GM19025 (cell line): ENCODE results near the gene TMEM178A.
"Not testable (repeated sequence)": the region's sequence is repeated elsewhere in the genome, so short reads cannot be mapped to it uniquely, and the experiment has no call there.

Source experiments
- ATAC-seq: cut with Tn5 transposase; IDR thresholded peaks from one replicate; pipeline ENCODE4 v1.9.1; 2021; ENCODE audit warnings: mild to moderate bottlenecking, low read depth, moderate library complexity; ENCODE audit not compliant: unreplicated experiment

The TMEM178A gene

GRCh38 chr2:39665811-39666490 is at the start of gene TMEM178A:
Gene TMEM178A (plus strand): TSS chr2:39665917. CDS start chr2:39665975, 58 bp downstream.
- ATAC-seq = no peak

- ATAC-seq = no peak
Measured at GRCh38 chr2:39618236-39618635, 47.5 kb upstream of the TMEM178A start.

- ATAC-seq = no peak
Measured at GRCh38 chr2:39618736-39619135, 47.0 kb upstream of the TMEM178A start.

GRCh38 chr2:39620067-39620466 is 45.6 kb upstream of the TMEM178A start:
- ATAC-seq = no peak

GRCh38 chr2:39621596-39621995 is 44.1 kb upstream of the TMEM178A start:
- ATAC-seq = no peak

- ATAC-seq = no peak
Measured at GRCh38 chr2:39622860-39623259, 42.9 kb upstream of the TMEM178A start.

- no peak for ATAC-seq
Measured at GRCh38 chr2:39623917-39624316, 41.8 kb upstream of the TMEM178A start.

- no peak for ATAC-seq
Measured at GRCh38 chr2:39625193-39625926, 40.4 kb upstream of the TMEM178A start.

GRCh38 chr2:39625927-39626270 is 39.8 kb upstream of the TMEM178A start:
- no peak for ATAC-seq

GRCh38 chr2:39628346-39628745 is 37.4 kb upstream of the TMEM178A start:
- not testable (repeated sequence) for ATAC-seq

- no peak for ATAC-seq
Measured at GRCh38 chr2:39629646-39630045, 36.1 kb upstream of the TMEM178A start.

GRCh38 chr2:39631256-39631655 is 34.5 kb upstream of the TMEM178A start:
- ATAC-seq = no peak

GRCh38 chr2:39631718-39632117 is 34.0 kb upstream of the TMEM178A start:
- no peak for ATAC-seq

GRCh38 chr2:39632876-39633275 is 32.8 kb upstream of the TMEM178A start:
- ATAC-seq = no peak

GRCh38 chr2:39636306-39636705 is 29.4 kb upstream of the TMEM178A start:
- ATAC-seq = no peak

GRCh38 chr2:39638581-39638980 is 27.1 kb upstream of the TMEM178A start:
- no peak for ATAC-seq

GRCh38 chr2:39640107-39640506 is 25.6 kb upstream of the TMEM178A start:
- no peak for ATAC-seq

GRCh38 chr2:39640681-39641080 is 25.0 kb upstream of the TMEM178A start:
- no peak for ATAC-seq

- ATAC-seq = no peak
Measured at GRCh38 chr2:39641635-39642034, 24.1 kb upstream of the TMEM178A start.

- no peak for ATAC-seq
Measured at GRCh38 chr2:39642051-39642718, 23.5 kb upstream of the TMEM178A start.

GRCh38 chr2:39645826-39646225 is 19.9 kb upstream of the TMEM178A start:
- ATAC-seq = no peak

GRCh38 chr2:39646267-39646666 is 19.4 kb upstream of the TMEM178A start:
- ATAC-seq = no peak
